ENCODE results near the gene PLTP. TPM values are rescaled to one million over a fixed set of nuclear protein-coding genes. Genes with fewer than 3 reads are reported as not detected.
"Not testable (repeated sequence)": the region's sequence is repeated elsewhere in the genome, so short reads cannot be mapped to it uniquely, and the experiment has no call there.

PLTP gene
- polyA plus RNA-seq, 1 donor from 2014 or later: 7.0 TPM

DNA sequence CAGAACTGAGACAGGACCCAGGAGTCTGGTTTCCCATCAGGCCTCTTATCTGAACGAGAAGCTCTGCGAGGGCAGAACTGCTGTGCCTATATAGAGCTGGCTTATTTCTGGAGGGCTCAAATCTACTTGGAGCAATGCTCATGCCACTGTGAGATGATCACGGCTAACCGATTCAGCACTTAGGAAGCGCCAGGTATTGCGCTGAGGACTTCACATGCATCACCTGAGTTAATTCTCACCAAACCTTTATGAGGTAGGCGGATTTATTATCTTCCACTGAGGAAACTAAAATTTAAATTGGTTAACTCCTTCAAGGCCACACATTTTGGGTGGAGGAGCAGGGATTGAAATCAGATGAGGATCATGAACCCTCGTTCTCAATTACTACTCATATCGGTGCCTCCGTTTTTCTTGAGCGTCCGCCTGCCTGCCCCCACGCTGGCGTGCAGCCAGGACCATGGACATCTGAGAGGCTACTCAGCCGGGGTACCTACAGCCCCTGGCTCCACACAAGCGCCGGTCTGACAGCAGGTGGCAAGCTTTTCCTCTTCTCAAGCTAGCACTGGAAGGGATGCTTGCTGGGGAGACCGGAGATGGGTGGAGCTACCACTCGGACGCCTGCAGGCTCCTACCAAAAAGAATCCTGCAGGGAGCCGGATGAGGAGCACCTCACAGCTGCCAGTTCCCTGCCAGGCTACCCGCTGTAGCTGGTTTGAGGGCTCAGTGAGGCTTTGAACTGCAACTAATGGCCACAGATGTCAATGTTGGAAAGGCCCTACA lies 21.5 kb upstream of the PLTP start:
- H3K27ac ChIP-seq (ENCODE audit: low read length): peak overlapping the region; percentile 100
- peak overlapping the region; percentile 57 for H3K4me2 ChIP-seq (ENCODE audit: low read length)
- H3F3A ChIP-seq (ENCODE audit: insufficient read depth, low read length, poor library complexity, severe bottlenecking): no peaks in the 10 kb centered on the region
- no peaks in the 10 kb centered on the region for H3K27me3 ChIP-seq (ENCODE audit: insufficient read depth, low read depth, low read length)
- H3K36me3 ChIP-seq (ENCODE audit: insufficient read depth, low read length): no peaks in the 10 kb centered on the region
- peak overlapping the region; percentile 100 for H3K9ac ChIP-seq (ENCODE audit: low read length)
- H4K20me1 ChIP-seq (ENCODE audit: insufficient read depth): no peaks in the 10 kb centered on the region
- H3K9me2 ChIP-seq (ENCODE audit: insufficient read depth, low read length): no peaks in the 10 kb centered on the region
- H3K9me3 ChIP-seq (ENCODE audit: low read length): no peaks in the 10 kb centered on the region
- H3K4me3 ChIP-seq (ENCODE audit: low read length): peak overlapping the region; percentile 93
- H3K79me2 ChIP-seq (replicated peaks; ENCODE audit: insufficient read depth, low read length): peaks cover 21% of the 10 kb centered on the region
- TF ChIP-seq EZH2 (IDR thresholded peaks at IDR 0.05; ENCODE audit: borderline replicate concordance, insufficient read depth, low read length, poor library complexity, severe bottlenecking): no peak
- no peak for TF ChIP-seq EP300 (conservative IDR thresholded peaks at IDR 0.05; ENCODE audit: poor library complexity, severe bottlenecking)
- TF ChIP-seq MXI1 (conservative IDR thresholded peaks at IDR 0.05; ENCODE audit: poor library complexity, severe bottlenecking): no peak
- peak; percentile 49 for TF ChIP-seq SMC3 (conservative IDR thresholded peaks at IDR 0.05; ENCODE audit: poor library complexity)
- TF ChIP-seq, protein P1, sequence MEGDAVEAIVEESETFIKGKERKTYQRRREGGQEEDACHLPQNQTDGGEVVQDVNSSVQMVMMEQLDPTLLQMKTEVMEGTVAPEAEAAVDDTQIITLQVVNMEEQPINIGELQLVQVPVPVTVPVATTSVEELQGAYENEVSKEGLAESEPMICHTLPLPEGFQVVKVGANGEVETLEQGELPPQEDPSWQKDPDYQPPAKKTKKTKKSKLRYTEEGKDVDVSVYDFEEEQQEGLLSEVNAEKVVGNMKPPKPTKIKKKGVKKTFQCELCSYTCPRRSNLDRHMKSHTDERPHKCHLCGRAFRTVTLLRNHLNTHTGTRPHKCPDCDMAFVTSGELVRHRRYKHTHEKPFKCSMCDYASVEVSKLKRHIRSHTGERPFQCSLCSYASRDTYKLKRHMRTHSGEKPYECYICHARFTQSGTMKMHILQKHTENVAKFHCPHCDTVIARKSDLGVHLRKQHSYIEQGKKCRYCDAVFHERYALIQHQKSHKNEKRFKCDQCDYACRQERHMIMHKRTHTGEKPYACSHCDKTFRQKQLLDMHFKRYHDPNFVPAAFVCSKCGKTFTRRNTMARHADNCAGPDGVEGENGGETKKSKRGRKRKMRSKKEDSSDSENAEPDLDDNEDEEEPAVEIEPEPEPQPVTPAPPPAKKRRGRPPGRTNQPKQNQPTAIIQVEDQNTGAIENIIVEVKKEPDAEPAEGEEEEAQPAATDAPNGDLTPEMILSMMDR (IDR thresholded peaks at IDR 0.05; ENCODE audit: poor library complexity, severe bottlenecking): peak; percentile 67
- H2AFZ ChIP-seq (ENCODE audit: low read depth, low read length): peak overlapping the region; percentile 91

DNA sequence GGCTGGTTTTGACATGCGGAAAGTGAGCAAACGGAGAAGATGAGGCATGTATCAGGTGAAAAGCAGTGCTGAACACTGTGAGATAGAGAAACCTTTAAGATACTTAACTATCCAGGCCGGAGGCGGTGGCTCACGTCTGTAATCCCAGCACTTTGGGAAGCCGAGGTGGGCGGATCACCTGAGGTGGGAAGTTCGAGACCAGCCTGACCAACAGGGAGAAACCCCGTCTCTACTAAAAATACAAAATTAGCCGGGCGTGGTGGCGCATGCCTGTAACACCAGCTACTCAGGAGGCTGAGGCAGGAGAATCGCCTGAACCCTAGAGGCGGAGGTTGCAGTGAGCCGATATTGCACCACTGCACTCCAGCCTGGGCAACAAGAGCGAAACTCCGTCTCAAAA lies 19.7 kb upstream of the PLTP start:
- not testable (repeated sequence) for H3K27me3 ChIP-seq (ENCODE audit: insufficient read depth, low read depth, low read length); H3K4me3 ChIP-seq (ENCODE audit: low read length); H3F3A ChIP-seq (ENCODE audit: insufficient read depth, low read length, poor library complexity, severe bottlenecking); H3K4me2 ChIP-seq (ENCODE audit: low read length); H3K36me3 ChIP-seq (ENCODE audit: insufficient read depth, low read length); H3K27ac ChIP-seq (ENCODE audit: low read length); H3K9ac ChIP-seq (ENCODE audit: low read length); H3K9me3 ChIP-seq (ENCODE audit: low read length); H3K9me2 ChIP-seq (ENCODE audit: insufficient read depth, low read length); H2AFZ ChIP-seq (ENCODE audit: low read depth, low read length); H4K20me1 ChIP-seq (ENCODE audit: insufficient read depth)
- H3K79me2 ChIP-seq (replicated peaks; ENCODE audit: insufficient read depth, low read length): peaks cover 18% of the 10 kb centered on the region

DNA sequence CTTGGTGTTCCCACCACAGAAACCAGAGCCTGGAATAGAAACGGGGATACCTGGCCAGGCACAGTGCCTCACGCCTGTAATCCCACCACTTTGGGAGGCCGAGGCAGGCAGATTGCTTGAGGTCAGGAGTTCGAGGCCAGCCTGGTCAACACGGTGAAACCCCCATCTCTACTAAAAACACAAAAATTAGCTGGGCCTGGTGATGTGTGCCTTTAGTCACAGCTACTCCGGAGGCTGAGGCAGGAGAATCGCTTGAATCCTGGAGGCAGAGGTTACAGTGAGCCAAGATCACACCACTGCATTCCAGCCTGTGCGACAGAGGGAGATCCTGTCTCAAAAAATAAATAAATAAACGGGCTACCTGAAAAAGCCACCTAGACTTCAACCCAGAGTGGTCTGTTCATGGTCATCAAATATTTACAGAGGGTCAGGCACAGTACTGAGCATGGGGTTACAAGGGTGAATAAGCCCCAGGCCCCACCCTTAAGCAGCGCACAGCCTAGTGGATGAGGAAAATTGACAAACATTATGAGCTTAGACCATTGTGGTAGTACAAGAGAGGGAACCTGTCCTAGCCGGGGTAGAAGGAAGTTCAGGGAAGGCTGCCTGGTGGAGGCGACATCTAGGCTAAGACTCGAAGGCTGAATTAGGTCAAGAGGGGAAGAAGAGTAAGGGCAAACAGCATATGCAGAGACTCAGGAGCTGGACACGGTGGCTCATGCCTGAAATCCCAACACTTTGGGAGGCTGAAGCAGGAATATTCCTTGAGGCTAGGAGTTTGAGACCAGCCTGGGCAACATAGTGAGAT lies 15.3 kb upstream of the PLTP start:
- no peaks in the 10 kb centered on the region for H3F3A ChIP-seq (ENCODE audit: insufficient read depth, low read length, poor library complexity, severe bottlenecking)
- H3K27ac ChIP-seq (ENCODE audit: low read length): no peak overlapping the region
- no peak overlapping the region for H3K4me2 ChIP-seq (ENCODE audit: low read length)
- TF ChIP-seq, protein P2, sequence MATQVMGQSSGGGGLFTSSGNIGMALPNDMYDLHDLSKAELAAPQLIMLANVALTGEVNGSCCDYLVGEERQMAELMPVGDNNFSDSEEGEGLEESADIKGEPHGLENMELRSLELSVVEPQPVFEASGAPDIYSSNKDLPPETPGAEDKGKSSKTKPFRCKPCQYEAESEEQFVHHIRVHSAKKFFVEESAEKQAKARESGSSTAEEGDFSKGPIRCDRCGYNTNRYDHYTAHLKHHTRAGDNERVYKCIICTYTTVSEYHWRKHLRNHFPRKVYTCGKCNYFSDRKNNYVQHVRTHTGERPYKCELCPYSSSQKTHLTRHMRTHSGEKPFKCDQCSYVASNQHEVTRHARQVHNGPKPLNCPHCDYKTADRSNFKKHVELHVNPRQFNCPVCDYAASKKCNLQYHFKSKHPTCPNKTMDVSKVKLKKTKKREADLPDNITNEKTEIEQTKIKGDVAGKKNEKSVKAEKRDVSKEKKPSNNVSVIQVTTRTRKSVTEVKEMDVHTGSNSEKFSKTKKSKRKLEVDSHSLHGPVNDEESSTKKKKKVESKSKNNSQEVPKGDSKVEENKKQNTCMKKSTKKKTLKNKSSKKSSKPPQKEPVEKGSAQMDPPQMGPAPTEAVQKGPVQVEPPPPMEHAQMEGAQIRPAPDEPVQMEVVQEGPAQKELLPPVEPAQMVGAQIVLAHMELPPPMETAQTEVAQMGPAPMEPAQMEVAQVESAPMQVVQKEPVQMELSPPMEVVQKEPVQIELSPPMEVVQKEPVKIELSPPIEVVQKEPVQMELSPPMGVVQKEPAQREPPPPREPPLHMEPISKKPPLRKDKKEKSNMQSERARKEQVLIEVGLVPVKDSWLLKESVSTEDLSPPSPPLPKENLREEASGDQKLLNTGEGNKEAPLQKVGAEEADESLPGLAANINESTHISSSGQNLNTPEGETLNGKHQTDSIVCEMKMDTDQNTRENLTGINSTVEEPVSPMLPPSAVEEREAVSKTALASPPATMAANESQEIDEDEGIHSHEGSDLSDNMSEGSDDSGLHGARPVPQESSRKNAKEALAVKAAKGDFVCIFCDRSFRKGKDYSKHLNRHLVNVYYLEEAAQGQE (IDR thresholded peaks at IDR 0.05; ENCODE audit: borderline replicate concordance): no peak
- TF ChIP-seq, protein P1 (IDR thresholded peaks at IDR 0.05; ENCODE audit: poor library complexity, severe bottlenecking): no peak
- TF ChIP-seq SMC3 (conservative IDR thresholded peaks at IDR 0.05; ENCODE audit: poor library complexity): no peak
- TF ChIP-seq POLR2AphosphoS5 (IDR thresholded peaks at IDR 0.05): no peak
- no peak for TF ChIP-seq EP300 (conservative IDR thresholded peaks at IDR 0.05; ENCODE audit: poor library complexity, severe bottlenecking)
- TF ChIP-seq TAF1 (IDR thresholded peaks at IDR 0.05; ENCODE audit: low read depth): no peak
- no peak for TF ChIP-seq MXI1 (conservative IDR thresholded peaks at IDR 0.05; ENCODE audit: poor library complexity, severe bottlenecking)
- H3K9me3 ChIP-seq (ENCODE audit: low read length): no peaks in the 10 kb centered on the region
- no peak overlapping the region for H3K4me3 ChIP-seq (ENCODE audit: low read length)
- H3K79me2 ChIP-seq (replicated peaks; ENCODE audit: insufficient read depth, low read length): no peaks in the 10 kb centered on the region
- H3K36me3 ChIP-seq (ENCODE audit: insufficient read depth, low read length): no peaks in the 10 kb centered on the region
- H3K27me3 ChIP-seq (ENCODE audit: insufficient read depth, low read depth, low read length): no peaks in the 10 kb centered on the region
- no peak overlapping the region for H3K9ac ChIP-seq (ENCODE audit: low read length)
- H2AFZ ChIP-seq (ENCODE audit: low read depth, low read length): no peak overlapping the region
- no peaks in the 10 kb centered on the region for H3K9me2 ChIP-seq (ENCODE audit: insufficient read depth, low read length)
- no peaks in the 10 kb centered on the region for H4K20me1 ChIP-seq (ENCODE audit: insufficient read depth)

Data from neural cell (in vitro differentiated cells).